HepG2 (cell line): ENCODE measurements around the gene BCAS3. TPM values are rescaled to one million over a fixed set of nuclear protein-coding genes. Genes with fewer than 3 reads are reported as not detected.

ENCODE experiments used
- GTF2F1 ChIP-seq: fragments of 150-350 bp; IDR thresholded peaks from 2 replicates; pipeline ENCODE4 v1.6.1; 2014; ENCODE audit warnings: low read length
- GZF1 ChIP-seq: sonication (generic); formaldehyde crosslinking; IDR thresholded peaks from 2 replicates; pipeline ENCODE4 v1.5.1; 2020; ENCODE audit warnings: mild to moderate bottlenecking, missing genetic modification reagents
- HDAC1 ChIP-seq: sonication (generic); formaldehyde crosslinking; IDR thresholded peaks from 2 replicates; pipeline ENCODE4 v1.5.1; 2020; ENCODE audit warnings: mild to moderate bottlenecking, missing genetic modification reagents
- HOXA5 ChIP-seq: sonication (generic); formaldehyde crosslinking; IDR thresholded peaks from 2 replicates; pipeline ENCODE4 v1.4.0; 2020; ENCODE audit warnings: missing genetic modification reagents
- IKZF1 ChIP-seq: fragments of 450-650 bp; IDR thresholded peaks from 2 replicates; pipeline ENCODE4 v1.7.1; 2016
- KLF15 ChIP-seq: sonication (generic); formaldehyde crosslinking; IDR thresholded peaks from 2 replicates; pipeline ENCODE4 v1.8.1; 2023; ENCODE audit warnings: borderline replicate concordance, mild to moderate bottlenecking, inconsistent platforms, missing genetic modification reagents, mixed read lengths
- PAF1 ChIP-seq: IDR thresholded peaks from 2 replicates; pipeline ENCODE4 v1.6.1; 2016; ENCODE audit warnings: missing genetic modification reagents, missing compliant biosample characterization
- REL ChIP-seq: sonication (generic); formaldehyde crosslinking; conservative IDR thresholded peaks from 2 replicates; pipeline ENCODE4 v1.8.0; 2022; ENCODE audit warnings: mild to moderate bottlenecking, missing genetic modification reagents, moderate library complexity
- SNAPC2 ChIP-seq: sonication (generic); formaldehyde crosslinking; IDR thresholded peaks from 2 replicates; pipeline ENCODE4 v1.8.1; 2022; ENCODE audit warnings: mild to moderate bottlenecking, missing genetic modification reagents
- TEAD2 ChIP-seq: sonication (generic); formaldehyde crosslinking; IDR thresholded peaks from 2 replicates; pipeline ENCODE4 v1.9.0; 2021; ENCODE audit warnings: missing genetic modification reagents
- ZBTB20 ChIP-seq: sonication (generic); formaldehyde crosslinking; IDR thresholded peaks from 2 replicates; pipeline ENCODE4 v1.8.1; 2023; ENCODE audit warnings: missing genetic modification reagents, low read depth, mild to moderate bottlenecking, borderline replicate concordance
- ZNF235 ChIP-seq: sonication (generic); formaldehyde crosslinking; IDR thresholded peaks from 2 replicates; pipeline ENCODE4 v1.8.1; 2023; ENCODE audit warnings: mild to moderate bottlenecking, missing genetic modification reagents, borderline replicate concordance
- polyA plus RNA-seq, 8 experiments: library from polyadenylated mRNA; depleted of rRNA in 3 of 8; stranded (reverse) in 7 of 8; unstranded in 1 of 8; fragments of >200 nt; fragmentation: Illumina TruSeq in 4 of 8; extraction: Trizol in 4 of 8; gene quantifications; 2 replicates each; pipeline versions ENCODE4 v1.2.1 to v1.2.3, GENCODE V29; 2011 to 2016; ENCODE audit warnings: low read depth in 4 of 8, missing spikeins in 1 of 8, mixed read lengths in 1 of 8; ENCODE audit not compliant: insufficient read depth in 1 of 8
- total RNA-seq, 5 experiments: library from RNA; depleted of rRNA; stranded (reverse); fragments of >200 nt; fragmentation: Illumina TruSeq; extraction: Trizol; gene quantifications; 2 replicates each; pipeline ENCODE4 v1.2.3, GENCODE V29; 2016; ENCODE audit warnings: low read depth in 1 of 5
- TF ChIP-seq, protein P1 (sequence below): sonication (generic); formaldehyde crosslinking; IDR thresholded peaks from 2 replicates; pipeline ENCODE4 v1.5.0; 2020; ENCODE audit warnings: missing genetic modification reagents
- TF ChIP-seq, protein P2 (sequence below): sonication (generic); formaldehyde crosslinking; conservative IDR thresholded peaks from 2 replicates; pipeline ENCODE4 v1.4.0; 2020; ENCODE audit warnings: mild to moderate bottlenecking, missing genetic modification reagents, moderate library complexity
- TF ChIP-seq, protein P3 (sequence below): sonication (generic); formaldehyde crosslinking; IDR thresholded peaks from 2 replicates; pipeline ENCODE4 v1.4.0; 2020; ENCODE audit warnings: mild to moderate bottlenecking, missing genetic modification reagents

The BCAS3 gene
- total and polyA plus RNA-seq, 2 of the 13 experiments (the other 11 are each of a cell fraction or from before 2014, with no cell fraction given): 10.7 to 11.2 TPM

DNA sequence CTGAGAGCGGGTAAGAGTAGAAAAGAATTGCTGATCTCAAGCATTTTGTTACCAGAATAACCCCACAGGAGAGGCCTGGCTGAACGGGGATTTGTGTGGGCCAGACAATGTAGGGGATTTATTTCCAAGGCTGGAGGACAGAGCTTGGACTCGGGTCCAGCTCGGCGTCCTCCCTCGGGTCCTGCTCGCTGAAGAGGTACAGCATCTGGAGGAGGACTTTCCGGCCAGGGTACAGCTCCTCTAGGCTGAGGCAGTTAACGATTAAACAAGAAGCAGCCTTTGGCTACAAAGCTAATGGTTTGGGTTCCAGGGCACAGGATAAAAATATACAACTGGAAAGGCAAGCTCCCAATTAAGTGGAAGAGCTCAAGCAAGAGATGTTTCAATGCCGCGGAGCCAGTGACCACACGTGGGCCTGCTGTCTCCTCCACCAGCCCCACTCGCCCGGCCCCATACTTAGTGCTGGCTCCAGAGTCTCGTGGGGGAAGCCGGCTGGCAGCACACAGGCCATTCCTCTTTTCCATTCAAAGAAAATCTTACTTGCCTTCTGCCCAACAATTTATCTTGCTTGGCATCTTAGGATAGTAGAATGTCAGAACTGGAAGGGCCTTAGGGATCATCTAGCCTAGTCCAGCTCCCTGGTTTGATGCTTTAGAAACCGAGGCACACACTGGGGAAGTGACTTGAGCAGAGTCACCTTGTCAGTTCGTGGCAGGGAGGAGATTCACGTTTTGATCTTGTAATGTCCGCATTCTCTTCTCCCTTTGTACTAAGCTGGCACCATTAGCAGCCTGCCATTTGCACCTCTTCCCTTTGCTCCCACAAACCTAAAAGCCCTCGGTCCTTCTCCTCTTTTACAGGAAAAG is 636.0 kb downstream of the BCAS3 start (continued):
- TF ChIP-seq REL (CRISPR knock-in tag) (no peak), TEAD2 (CRISPR knock-in tag) (no peak), SNAPC2 (CRISPR knock-in tag) (no peak), HOXA5 (CRISPR knock-in tag) (no peak), GZF1 (CRISPR knock-in tag) (no peak), HDAC1 (peak; percentile 63), ZNF235 (CRISPR knock-in tag) (no peak), ZBTB20 (peak; percentile 22; the same call in 1 of the 2 replicates), KLF15 (CRISPR knock-in tag) (no peak), GTF2F1 (no peak), IKZF1 (no peak), PAF1 (CRISPR knock-in tag) (no peak)
- TF ChIP-seq, protein P1, sequence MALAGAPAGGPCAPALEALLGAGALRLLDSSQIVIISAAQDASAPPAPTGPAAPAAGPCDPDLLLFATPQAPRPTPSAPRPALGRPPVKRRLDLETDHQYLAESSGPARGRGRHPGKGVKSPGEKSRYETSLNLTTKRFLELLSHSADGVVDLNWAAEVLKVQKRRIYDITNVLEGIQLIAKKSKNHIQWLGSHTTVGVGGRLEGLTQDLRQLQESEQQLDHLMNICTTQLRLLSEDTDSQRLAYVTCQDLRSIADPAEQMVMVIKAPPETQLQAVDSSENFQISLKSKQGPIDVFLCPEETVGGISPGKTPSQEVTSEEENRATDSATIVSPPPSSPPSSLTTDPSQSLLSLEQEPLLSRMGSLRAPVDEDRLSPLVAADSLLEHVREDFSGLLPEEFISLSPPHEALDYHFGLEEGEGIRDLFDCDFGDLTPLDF: no peak
- TF ChIP-seq, protein P2, sequence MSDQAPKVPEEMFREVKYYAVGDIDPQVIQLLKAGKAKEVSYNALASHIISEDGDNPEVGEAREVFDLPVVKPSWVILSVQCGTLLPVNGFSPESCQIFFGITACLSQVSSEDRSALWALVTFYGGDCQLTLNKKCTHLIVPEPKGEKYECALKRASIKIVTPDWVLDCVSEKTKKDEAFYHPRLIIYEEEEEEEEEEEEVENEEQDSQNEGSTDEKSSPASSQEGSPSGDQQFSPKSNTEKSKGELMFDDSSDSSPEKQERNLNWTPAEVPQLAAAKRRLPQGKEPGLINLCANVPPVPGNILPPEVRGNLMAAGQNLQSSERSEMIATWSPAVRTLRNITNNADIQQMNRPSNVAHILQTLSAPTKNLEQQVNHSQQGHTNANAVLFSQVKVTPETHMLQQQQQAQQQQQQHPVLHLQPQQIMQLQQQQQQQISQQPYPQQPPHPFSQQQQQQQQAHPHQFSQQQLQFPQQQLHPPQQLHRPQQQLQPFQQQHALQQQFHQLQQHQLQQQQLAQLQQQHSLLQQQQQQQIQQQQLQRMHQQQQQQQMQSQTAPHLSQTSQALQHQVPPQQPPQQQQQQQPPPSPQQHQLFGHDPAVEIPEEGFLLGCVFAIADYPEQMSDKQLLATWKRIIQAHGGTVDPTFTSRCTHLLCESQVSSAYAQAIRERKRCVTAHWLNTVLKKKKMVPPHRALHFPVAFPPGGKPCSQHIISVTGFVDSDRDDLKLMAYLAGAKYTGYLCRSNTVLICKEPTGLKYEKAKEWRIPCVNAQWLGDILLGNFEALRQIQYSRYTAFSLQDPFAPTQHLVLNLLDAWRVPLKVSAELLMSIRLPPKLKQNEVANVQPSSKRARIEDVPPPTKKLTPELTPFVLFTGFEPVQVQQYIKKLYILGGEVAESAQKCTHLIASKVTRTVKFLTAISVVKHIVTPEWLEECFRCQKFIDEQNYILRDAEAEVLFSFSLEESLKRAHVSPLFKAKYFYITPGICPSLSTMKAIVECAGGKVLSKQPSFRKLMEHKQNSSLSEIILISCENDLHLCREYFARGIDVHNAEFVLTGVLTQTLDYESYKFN (CRISPR knock-in tag): peak; percentile 84
- TF ChIP-seq, protein P3, sequence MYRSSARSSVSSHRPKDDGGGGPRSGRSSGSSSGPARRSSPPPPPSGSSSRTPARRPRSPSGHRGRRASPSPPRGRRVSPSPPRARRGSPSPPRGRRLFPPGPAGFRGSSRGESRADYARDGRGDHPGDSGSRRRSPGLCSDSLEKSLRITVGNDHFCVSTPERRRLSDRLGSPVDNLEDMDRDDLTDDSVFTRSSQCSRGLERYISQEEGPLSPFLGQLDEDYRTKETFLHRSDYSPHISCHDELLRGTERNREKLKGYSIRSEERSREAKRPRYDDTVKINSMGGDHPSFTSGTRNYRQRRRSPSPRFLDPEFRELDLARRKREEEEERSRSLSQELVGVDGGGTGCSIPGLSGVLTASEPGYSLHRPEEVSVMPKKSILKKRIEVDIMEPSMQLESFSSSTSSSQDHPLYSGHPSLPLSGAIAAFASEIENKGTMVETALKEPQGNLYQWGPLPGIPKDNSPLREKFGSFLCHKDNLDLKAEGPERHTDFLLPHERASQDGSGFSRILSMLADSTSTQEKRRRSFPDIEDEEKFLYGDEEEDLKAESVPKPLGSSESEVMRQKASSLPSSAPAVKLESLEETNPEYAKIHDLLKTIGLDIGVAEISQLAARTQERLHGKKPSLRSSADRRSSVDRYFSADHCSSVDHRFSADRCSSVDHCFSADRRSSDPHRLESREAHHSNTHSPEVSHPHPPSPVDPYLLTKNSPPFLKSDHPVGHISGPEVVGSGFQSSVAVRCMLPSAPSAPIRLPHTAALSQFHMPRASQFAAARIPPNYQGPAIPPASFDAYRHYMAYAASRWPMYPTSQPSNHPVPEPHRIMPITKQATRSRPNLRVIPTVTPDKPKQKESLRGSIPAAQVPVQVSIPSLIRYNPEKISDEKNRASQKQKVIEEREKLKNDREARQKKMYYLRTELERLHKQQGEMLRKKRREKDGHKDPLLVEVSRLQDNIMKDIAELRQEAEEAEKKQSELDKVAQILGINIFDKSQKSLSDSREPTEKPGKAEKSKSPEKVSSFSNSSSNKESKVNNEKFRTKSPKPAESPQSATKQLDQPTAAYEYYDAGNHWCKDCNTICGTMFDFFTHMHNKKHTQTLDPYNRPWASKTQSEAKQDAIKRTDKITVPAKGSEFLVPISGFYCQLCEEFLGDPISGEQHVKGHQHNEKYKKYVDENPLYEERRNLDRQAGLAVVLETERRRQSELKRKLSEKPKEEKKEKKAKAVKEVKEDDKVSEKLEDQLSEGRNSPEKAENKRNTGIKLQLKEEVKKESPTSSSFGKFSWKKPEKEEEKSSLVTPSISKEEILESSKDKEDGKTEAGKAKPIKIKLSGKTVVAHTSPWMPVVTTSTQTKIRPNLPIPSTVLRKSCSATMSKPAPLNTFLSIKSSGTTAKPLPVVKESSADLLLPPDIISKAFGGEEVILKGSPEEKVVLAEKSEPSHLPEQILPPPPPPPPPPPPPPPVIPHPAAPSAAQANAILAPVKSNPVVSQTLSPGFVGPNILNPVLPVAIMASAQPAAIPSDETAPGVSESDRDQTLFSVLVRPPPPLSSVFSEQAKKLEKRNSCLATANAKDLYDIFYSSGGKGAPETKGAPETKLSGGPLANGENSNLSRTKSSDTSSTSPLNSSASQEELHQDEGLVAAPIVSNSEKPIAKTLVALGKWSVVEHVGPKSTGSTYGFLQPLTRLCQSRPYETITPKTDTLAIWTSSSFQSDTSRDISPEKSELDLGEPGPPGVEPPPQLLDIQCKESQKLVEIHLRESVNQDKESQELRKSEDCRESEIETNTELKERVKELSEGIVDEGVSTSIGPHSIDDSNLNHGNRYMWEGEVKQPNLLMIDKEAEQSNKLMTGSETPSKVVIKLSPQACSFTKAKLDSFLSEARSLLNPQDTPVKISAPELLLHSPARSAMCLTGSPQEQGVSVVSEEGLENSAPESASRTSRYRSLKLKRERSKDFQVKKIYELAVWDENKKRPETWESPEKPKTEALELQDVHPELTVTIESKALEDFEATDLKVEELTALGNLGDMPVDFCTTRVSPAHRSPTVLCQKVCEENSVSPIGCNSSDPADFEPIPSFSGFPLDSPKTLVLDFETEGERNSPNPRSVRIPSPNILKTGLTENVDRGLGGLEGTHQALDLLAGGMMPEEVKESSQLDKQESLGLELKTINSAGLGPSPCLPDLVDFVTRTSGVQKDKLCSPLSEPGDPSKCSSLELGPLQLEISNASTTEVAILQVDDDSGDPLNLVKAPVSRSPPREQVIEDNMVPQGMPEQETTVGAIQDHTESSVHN: no peak
